HG03354 (cell line): Measurements from ENCODE around the gene VWC2L.

ENCODE experiments used
- ATAC-seq: cut with Tn5 transposase; IDR thresholded peaks from one replicate; pipeline ENCODE4 v1.9.1; 2021; ENCODE audit warnings: mild to moderate bottlenecking; ENCODE audit not compliant: unreplicated experiment, poor library complexity, severe bottlenecking

The VWC2L gene

GRCh38 chr2:214519258-214519818, 108.5 kb downstream of the VWC2L start:
- ATAC-seq, result no peak

GRCh38 chr2:214529021-214529420, 118.2 kb downstream of the VWC2L start:
- no peak for ATAC-seq

- ATAC-seq, result no peak
Observed at GRCh38 chr2:214529514-214529913, 118.7 kb downstream of the VWC2L start.

GRCh38 chr2:214533541-214533940, 122.7 kb downstream of the VWC2L start:
- no peak for ATAC-seq

- no peak for ATAC-seq
Observed at GRCh38 chr2:214536625-214537024, 125.8 kb downstream of the VWC2L start.

- no peak for ATAC-seq
Observed at GRCh38 chr2:214537929-214538328, 127.1 kb downstream of the VWC2L start.

- ATAC-seq, result no peak
Observed at GRCh38 chr2:214542295-214542694, 131.4 kb downstream of the VWC2L start.

- ATAC-seq, result no peak
Observed at GRCh38 chr2:214542866-214543265, 132.0 kb downstream of the VWC2L start.

GRCh38 chr2:214543386-214543955, 132.6 kb downstream of the VWC2L start:
- ATAC-seq, result no peak

GRCh38 chr2:214545898-214546542, 135.2 kb downstream of the VWC2L start:
- ATAC-seq, result no peak

- no peak for ATAC-seq
Observed at GRCh38 chr2:214547931-214548330, 137.1 kb downstream of the VWC2L start.

GRCh38 chr2:214549946-214550345, 139.1 kb downstream of the VWC2L start:
- ATAC-seq, result no peak

- no peak for ATAC-seq
Observed at GRCh38 chr2:214550786-214551185, 139.9 kb downstream of the VWC2L start.

GRCh38 chr2:214557884-214558283, 147.0 kb downstream of the VWC2L start:
- ATAC-seq, result no peak

- ATAC-seq, result no peak
Observed at GRCh38 chr2:214558341-214558740, 147.5 kb downstream of the VWC2L start.

- no peak for ATAC-seq
Observed at GRCh38 chr2:214560176-214560575, 149.3 kb downstream of the VWC2L start.

- ATAC-seq, result no peak
Observed at GRCh38 chr2:214560618-214561190, 149.8 kb downstream of the VWC2L start.

- ATAC-seq, result no peak
Observed at GRCh38 chr2:214565246-214565645, 154.4 kb downstream of the VWC2L start.

GRCh38 chr2:214566457-214566856, 155.6 kb downstream of the VWC2L start:
- no peak for ATAC-seq

- no peak for ATAC-seq
Observed at GRCh38 chr2:214569419-214570035, 158.7 kb downstream of the VWC2L start.
